SK-N-MC (cell line): ENCODE measurements around the gene KCNK7.
"Not testable (repeated sequence)": the region's sequence is repeated elsewhere in the genome, so short reads cannot be mapped to it uniquely, and the experiment has no call there.

ENCODE experiments used
- DNase-seq: peaks from one replicate; pipeline ENCODE4 v3.0.0-alpha.2; 2011; ENCODE audit warnings: low read depth, low spot score
- H3K27ac ChIP-seq: fragments of 200-600 bp; sonication (generic); 2 replicates; pipeline ENCODE4 v1.5.1; 2016; ENCODE audit warnings: mixed run types
- H3K36me3 ChIP-seq: fragments of 200-600 bp; sonication (generic); 2 replicates; pipeline ENCODE4 v1.6.1; 2017; ENCODE audit warnings: antibody characterized with exemption, low read length, mixed read lengths; ENCODE audit not compliant: insufficient read depth
- H3K4me3 ChIP-seq: fragments of 200-600 bp; sonication (generic); 2 replicates; pipeline ENCODE4 v1.5.1; 2016
- H3K9ac ChIP-seq: fragments of 200-600 bp; sonication (generic); 2 replicates; pipeline ENCODE4 v1.8.0; 2017; ENCODE audit warnings: mixed run types, mixed read lengths; ENCODE audit not compliant: insufficient read length
- H3K9me3 ChIP-seq: fragments of 200-600 bp; sonication (generic); 2 replicates; pipeline ENCODE4 v1.6.1; 2017; ENCODE audit warnings: low read depth, mild to moderate bottlenecking, antibody characterized with exemption, low read length, moderate library complexity, mixed read lengths
- EZH2 ChIP-seq: fragments of 200-600 bp; sonication (generic); IDR thresholded peaks from one replicate; pipeline ENCODE4 v1.6.1; 2017; ENCODE audit warnings: antibody characterized with exemption
- FOXP2 ChIP-seq: optimal IDR thresholded peaks from 2 replicates; pipeline ENCODE3; 2011; ENCODE audit warnings: mild to moderate bottlenecking, moderate library complexity; ENCODE audit not compliant: insufficient read depth; ENCODE audit errors: extremely low read length, control extremely low read depth
- POLR2AphosphoS5 ChIP-seq: IDR thresholded peaks from 2 replicates; pipeline ENCODE4 v1.6.1; 2012; ENCODE audit warnings: mild to moderate bottlenecking, low read depth, low read length, borderline replicate concordance

KCNK7 gene, protein sequence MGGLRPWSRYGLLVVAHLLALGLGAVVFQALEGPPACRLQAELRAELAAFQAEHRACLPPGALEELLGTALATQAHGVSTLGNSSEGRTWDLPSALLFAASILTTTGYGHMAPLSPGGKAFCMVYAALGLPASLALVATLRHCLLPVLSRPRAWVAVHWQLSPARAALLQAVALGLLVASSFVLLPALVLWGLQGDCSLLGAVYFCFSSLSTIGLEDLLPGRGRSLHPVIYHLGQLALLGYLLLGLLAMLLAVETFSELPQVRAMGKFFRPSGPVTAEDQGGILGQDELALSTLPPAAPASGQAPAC

DNA sequence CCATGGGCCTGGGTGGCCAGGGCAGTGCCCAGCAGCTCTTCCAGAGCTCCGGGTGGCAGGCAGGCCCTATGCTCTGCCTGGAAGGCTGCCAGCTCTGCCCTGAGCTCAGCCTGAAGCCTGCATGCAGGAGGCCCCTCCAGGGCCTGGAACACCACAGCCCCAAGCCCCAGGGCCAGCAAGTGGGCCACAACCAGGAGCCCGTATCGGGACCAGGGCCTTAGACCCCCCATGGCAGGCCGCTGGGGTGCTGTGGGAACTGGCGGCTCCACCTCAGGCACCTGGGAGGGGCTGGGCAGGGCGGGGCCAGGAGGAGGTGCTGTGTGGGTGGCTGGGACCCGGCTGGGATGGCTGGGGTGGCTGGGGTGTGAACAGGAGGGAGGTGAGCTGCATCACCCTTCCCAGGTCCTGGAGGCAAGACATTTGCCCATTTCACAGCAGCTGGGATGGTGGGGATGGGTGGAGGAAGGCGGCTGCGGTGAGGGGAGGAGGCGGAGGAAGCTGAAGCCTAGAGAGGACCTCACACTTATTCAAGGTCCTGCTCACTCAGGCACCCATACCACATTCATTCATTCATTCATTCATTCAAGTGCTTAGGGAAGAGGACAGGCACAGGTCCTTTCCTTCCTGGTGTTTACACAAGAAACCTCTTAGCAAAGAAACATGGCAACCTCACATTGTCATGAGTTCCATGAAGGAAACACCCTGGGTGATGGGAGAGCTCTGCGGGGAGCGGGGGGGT, at the start of gene KCNK7:
Gene KCNK7, minus strand, starts transcription at position 258 of the 739 bp plus-strand sequence. Its CDS starts 28 bp downstream, at position 230.
- H3K36me3 ChIP-seq: peaks cover 3% of the 10 kb centered on the region; the same call in 1 of the 2 replicates
- no peak for TF ChIP-seq EZH2
- no peak for TF ChIP-seq POLR2AphosphoS5
- TF ChIP-seq FOXP2: no peak
- no peaks in the 10 kb centered on the region for H3K9me3 ChIP-seq
- H3K9ac ChIP-seq: no peak within 1 kb of the TSS
- H3K27ac ChIP-seq: no peak within 1 kb of the TSS
- H3K4me3 ChIP-seq: no peak within 1 kb of the TSS
- no peak for DNase-seq

DNA sequence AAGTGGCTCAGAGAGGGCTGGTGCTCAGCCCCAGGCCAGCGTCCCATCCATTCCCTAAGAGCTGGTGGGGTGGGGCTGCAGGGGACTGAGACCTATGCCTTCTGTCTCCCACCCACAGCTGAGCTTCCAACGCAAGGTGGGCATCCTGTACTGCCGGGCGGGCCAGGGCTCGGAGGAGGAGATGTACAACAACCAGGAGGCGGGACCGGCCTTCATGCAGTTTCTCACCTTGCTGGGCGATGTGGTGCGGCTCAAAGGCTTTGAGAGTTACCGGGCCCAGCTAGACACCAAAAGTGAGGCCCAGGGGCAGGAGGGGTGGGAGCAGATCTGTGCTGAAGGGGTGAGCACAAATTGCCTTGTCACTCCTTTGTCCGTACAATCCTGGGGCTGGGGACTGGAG, 49.2 kb upstream of the KCNK7 start:
- no peak for DNase-seq
- H3K4me3 ChIP-seq: no peak overlapping the region
- H3K9ac ChIP-seq: no peak overlapping the region
- TF ChIP-seq EZH2: no peak
- TF ChIP-seq POLR2AphosphoS5: no peak
- no peak for TF ChIP-seq FOXP2
- H3K9me3 ChIP-seq: no peaks in the 10 kb centered on the region
- no peaks in the 10 kb centered on the region for H3K36me3 ChIP-seq
- H3K27ac ChIP-seq: no peak overlapping the region

DNA sequence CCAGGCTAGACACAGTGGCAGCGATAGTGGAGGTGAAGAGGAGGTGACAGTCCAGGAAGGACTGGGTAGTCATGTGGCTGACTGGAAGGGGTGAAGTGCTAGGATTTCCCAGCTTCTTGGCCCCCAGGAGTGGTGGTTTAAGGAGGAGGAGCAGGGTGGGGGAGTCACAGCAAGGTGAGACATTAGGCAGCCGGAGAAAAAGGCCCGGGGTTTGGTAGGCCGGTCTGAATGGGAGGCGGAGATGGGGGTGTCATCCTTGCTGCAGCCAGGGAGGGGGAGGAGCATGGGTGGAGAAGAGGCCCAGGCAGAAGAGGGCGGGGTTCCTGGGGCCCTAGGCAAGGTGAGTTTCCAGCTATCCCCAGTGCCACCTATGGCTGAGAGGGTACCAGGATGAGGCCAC, 48.4 kb upstream of the KCNK7 start:
- Histone ChIP-seq H3K9me3 (no peaks in the 10 kb centered on the region), H3K27ac (no peak overlapping the region), H3K4me3 (no peak overlapping the region), H3K9ac (no peak overlapping the region), H3K36me3 (no peaks in the 10 kb centered on the region)
- TF ChIP-seq POLR2AphosphoS5 (no peak), EZH2 (no peak), FOXP2 (no peak)
- DNase-seq: no peak

DNA sequence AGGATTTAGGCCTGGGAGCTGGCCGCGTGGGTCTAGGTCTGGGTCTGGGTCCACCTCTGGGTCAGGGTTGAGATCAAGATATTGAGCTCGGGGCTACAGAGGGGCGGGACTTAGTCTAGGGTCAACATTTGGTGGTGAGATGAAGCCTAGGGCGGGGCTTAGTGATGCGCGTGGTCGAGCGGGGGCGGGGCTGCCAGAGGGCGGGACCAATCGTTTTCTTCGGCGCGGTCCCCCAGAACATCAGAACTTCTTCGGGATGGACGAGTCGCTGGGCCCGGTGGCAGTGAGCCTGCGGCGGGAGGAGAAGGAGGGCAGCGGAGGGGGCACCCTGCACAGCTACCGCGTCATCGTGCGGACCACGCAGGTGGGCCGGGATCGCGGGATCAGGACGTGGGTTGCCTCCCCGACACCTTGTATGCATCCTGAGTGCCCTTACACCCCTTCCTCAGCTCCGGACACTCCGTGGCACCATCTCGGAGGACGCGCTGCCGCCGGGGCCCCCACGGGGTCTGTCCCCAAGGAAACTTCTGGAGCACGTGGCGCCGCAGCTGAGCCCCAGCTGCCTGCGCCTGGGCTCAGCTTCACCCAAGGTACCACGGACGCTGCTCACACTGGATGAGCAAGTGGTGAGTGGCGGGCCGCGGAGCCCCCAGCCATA, 46.5 kb upstream of the KCNK7 start:
- Histone ChIP-seq H3K9me3 (no peaks in the 10 kb centered on the region), H3K9ac (no peak overlapping the region), H3K27ac (no peak overlapping the region), H3K36me3 (no peaks in the 10 kb centered on the region), H3K4me3 (no peak overlapping the region)
- TF ChIP-seq POLR2AphosphoS5: no peak
- no peak for TF ChIP-seq EZH2
- DNase-seq: no peak

DNA sequence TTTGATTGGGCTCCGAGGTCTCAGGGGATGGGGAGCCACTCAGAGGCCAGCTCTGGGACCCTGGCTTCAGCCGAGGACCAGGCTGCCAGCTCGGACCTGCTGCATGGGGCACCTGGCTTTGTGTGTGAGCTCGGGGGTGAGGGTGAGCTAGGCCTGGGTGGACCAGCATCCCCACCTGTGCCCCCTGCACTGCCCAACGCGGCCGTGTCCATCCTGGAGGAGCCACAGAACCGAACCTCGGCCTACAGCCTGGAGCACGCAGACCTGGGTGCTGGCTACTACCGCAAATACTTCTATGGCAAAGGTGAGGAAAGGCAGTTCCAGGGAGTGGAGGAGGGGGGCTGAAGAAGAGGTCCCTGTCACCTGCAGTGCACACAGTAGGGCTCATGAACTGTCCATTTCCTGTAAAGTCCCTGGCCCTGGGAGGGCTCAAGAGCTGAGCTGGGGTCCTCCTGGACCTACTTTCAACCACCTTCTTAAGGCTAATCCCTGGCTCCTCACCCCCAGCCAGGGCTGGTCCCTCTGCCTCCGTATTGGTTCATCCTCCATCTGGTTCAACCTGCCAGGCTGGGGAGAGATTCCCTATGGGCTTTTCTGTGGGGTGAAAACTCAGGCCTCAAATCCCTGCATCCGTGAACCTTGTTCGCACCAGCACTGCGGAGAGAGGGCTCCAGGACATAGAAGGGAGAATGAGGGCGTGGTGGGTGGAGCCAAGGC, 45.9 kb upstream of the KCNK7 start:
- H3K4me3 ChIP-seq: no peak overlapping the region
- DNase-seq: no peak
- no peaks in the 10 kb centered on the region for H3K9me3 ChIP-seq
- no peak overlapping the region for H3K27ac ChIP-seq
- no peak overlapping the region for H3K9ac ChIP-seq
- H3K36me3 ChIP-seq: no peaks in the 10 kb centered on the region; the same call in 1 of the 2 replicates
- TF ChIP-seq FOXP2: no peak
- no peak for TF ChIP-seq POLR2AphosphoS5
- TF ChIP-seq EZH2: no peak

DNA sequence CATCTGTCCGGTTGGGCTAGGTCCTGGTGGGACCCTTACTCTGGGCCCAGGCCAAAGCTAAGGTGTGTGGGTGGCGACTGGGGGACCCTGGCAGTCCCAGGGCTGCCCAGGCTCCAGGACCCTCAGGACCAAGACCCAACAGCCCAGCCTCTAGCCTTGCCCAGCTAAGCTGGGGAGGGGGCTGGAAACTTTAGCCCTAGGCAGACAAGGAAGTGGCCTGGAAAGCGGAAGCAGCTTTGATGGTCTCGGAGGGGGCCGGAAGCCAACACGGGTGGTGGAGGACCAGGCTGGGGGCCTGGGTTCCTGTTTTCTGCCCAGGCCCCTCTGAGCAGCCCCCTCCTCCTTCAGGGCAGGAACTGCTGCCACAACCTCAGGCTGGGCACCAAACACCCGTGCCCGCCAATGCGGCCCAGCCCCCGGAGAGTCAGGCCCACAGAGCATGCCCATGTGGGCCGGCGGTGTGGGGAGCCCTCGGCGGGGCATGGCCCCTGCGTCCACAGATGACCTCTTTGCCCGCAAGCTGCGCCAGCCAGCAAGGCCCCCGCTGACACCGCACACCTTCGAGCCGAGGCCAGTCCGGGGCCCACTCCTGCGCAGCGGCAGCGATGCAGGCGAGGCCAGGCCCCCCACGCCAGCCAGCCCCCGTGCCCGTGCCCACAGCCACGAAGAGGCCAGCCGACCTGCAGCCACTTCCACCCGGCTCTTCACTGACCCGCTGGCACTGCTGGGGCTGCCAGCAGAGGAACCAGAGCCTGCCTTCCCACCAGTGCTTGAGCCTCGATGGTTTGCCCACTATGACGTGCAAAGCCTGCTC, 45.1 kb upstream of the KCNK7 start:
- no peak for DNase-seq
- no peak overlapping the region for H3K9ac ChIP-seq
- peaks cover 4% of the 10 kb centered on the region; the same call in 1 of the 2 replicates for H3K36me3 ChIP-seq
- H3K4me3 ChIP-seq: no peak overlapping the region
- no peaks in the 10 kb centered on the region for H3K9me3 ChIP-seq
- no peak overlapping the region for H3K27ac ChIP-seq
- TF ChIP-seq POLR2AphosphoS5 (no peak), EZH2 (no peak), FOXP2 (no peak)

DNA sequence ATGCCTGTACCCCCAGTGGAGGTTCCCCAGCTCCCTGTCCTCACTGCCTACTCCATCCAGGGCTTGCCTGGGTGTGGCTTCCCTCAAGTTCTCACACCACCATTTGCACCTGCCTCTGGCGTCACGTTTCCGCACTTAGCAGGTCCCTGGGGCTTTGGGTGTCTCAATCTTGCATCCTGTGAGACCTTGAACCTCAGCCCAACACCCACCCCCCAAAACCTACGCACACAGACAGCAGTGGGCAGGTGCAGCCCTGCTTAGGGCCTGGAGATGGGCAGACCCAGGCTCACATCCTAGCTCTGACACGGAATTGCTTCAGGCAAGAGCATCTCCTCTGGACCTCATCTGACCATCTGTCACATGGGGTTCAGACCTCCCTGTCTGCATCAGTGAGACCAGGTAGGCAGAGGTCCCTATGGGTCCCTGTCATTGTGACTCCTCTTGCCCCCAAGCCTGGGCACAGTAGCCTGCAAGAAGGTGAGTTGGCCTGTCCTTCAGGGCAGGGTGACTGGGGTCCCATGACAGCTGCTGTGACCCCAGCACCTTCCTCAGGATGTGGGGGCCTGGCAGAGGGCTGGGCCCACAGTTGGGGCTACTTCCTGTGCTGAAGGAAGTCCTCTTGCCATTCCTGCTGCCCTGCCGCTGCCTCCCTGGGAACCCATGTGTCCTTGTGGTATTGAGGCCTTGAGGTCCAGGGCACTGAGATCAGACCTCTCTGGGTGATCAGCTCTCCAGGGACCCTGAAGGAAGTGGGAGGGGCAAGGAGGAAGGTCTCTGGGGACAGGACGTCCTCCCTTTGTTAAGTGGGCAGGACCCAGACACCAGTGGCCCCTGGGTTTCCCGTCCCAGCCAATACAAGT, 44.3 kb upstream of the KCNK7 start:
- TF ChIP-seq EZH2 (no peak), POLR2AphosphoS5 (no peak), FOXP2 (no peak)
- DNase-seq: no peak
- Histone ChIP-seq H3K27ac (no peak overlapping the region), H3K36me3 (peaks cover 8% of the 10 kb centered on the region; the same call in 1 of the 2 replicates), H3K4me3 (no peak overlapping the region), H3K9ac (no peak overlapping the region), H3K9me3 (no peaks in the 10 kb centered on the region)

DNA sequence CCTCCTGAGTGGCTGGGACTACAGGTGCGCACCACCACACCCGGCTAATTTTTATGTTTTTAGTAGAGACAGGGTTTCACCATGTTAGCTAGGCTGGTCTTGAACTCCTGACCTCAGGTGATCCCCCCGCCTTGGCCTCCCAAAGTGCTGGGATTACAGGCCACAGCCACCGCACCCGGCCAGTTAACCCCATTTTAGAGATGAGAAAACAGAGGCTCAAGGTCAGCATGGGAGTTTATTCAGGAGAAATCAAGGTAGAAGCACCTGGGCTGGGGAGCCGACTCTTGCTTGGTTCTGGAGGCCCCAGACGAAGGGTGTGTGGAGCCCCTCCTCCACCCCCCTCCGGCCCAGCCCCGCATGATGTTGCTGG, 43.6 kb upstream of the KCNK7 start:
- not testable (repeated sequence) for H3K27ac ChIP-seq, DNase-seq, H3K9me3 ChIP-seq, H3K9ac ChIP-seq, H3K4me3 ChIP-seq, H3K36me3 ChIP-seq
